Measurements from ENCODE around the gene SPATA25. TPM values are rescaled to one million over a fixed set of nuclear protein-coding genes. Genes with fewer than 3 reads are reported as not detected.

The SPATA25 gene
- total and polyA plus RNA-seq, 7 experiments from 2014 or later, result 1.0 to 3.9 (median 1.2) TPM; not detected in 2

GRCh38 chr20:45918182-45918737 is 30.8 kb upstream of the SPATA25 start:
- Histone ChIP-seq H3K4me1 (ENCODE audit: control insufficient read depth in 2 of 2, insufficient read depth in 2 of 2, low read length in 2 of 2) (no peaks in the 10 kb centered on the region), H3K36me3 (ENCODE audit: control insufficient read depth in 2 of 3, insufficient read depth in 3 of 3, low read length in 3 of 3) (no peaks in the 10 kb centered on the region), H3K9me3 (ENCODE audit: control insufficient read depth in 2 of 3, low read length in 3 of 3) (no peaks in the 10 kb centered on the region), H3K27ac (ENCODE audit: low read depth, low read length) (no peak overlapping the region), H3K27me3 (ENCODE audit: control insufficient read depth in 2 of 2, insufficient read depth in 2 of 2, low read length in 2 of 2) (no peaks in the 10 kb centered on the region), H3K4me3 (ENCODE audit: low read length) (no peak overlapping the region)
- intact Hi-C loops (cut with micrococcal nuclease), result no loop called here
- ATAC-seq, result no peak
- H3K27me3 Mint-ChIP-seq, result peaks cover 17 to 45% (median 21%) of the 10 kb centered on the region in 5 donors
- H3K36me3 Mint-ChIP-seq, result no peaks in the 10 kb centered on the region
- no peak overlapping the region for H3K27ac Mint-ChIP-seq
- no peak for DNase-seq
- H3K4me1 Mint-ChIP-seq, result peaks cover 0 to 6% (median 0%) of the 10 kb centered on the region in 7 donors
- POLR2A ChIA-PET, result interaction anchor here (1.4 kb wide), 1 partner anchor 12 kb away, joined by 5 read pairs; no protein-coding TSS in a partner anchor
- H3K9me3 Mint-ChIP-seq, result no peaks in the 10 kb centered on the region
- CTCF ChIA-PET, result no interaction called here
- no peak overlapping the region for H3K4me3 Mint-ChIP-seq

GRCh38 chr20:45917790-45918141 is 30.3 kb upstream of the SPATA25 start:
- H3K27ac ChIP-seq (ENCODE audit: low read depth, low read length), result no peak overlapping the region
- no peak for DNase-seq
- no peaks in the 10 kb centered on the region for H3K36me3 ChIP-seq (ENCODE audit: control insufficient read depth in 2 of 3, insufficient read depth in 3 of 3, low read length in 3 of 3)
- Mint-ChIP-seq H3K4me3 (no peak overlapping the region), H3K9me3 (no peaks in the 10 kb centered on the region), H3K27me3 (peaks cover 17 to 43% (median 21%) of the 10 kb centered on the region in 5 donors), H3K4me1 (peaks cover 0 to 6% (median 0%) of the 10 kb centered on the region in 7 donors), H3K27ac (no peak overlapping the region), H3K36me3 (no peaks in the 10 kb centered on the region)
- no peaks in the 10 kb centered on the region for H3K4me1 ChIP-seq (ENCODE audit: control insufficient read depth in 2 of 2, insufficient read depth in 2 of 2, low read length in 2 of 2)
- H3K27me3 ChIP-seq (ENCODE audit: control insufficient read depth in 2 of 2, insufficient read depth in 2 of 2, low read length in 2 of 2), result no peaks in the 10 kb centered on the region
- H3K9me3 ChIP-seq (ENCODE audit: control insufficient read depth in 2 of 3, low read length in 3 of 3), result no peaks in the 10 kb centered on the region
- ATAC-seq, result no peak
- intact Hi-C loops (cut with micrococcal nuclease), result no loop called here
- H3K4me3 ChIP-seq (ENCODE audit: low read length), result no peak overlapping the region
- ChIA-PET CTCF (interaction anchor here (0.6 kb wide), 1 partner anchor 100 kb away, joined by 3 read pairs; no protein-coding TSS in a partner anchor), POLR2A (interaction anchor here (1.4 kb wide), 1 partner anchor 12 kb away, joined by 5 read pairs; no protein-coding TSS in a partner anchor)

- ATAC-seq, result no peak
- H3K27me3 Mint-ChIP-seq, result peaks cover 16 to 29% (median 22%) of the 10 kb centered on the region in 5 donors
- Histone ChIP-seq H3K4me3 (ENCODE audit: low read length) (no peak overlapping the region), H3K27me3 (ENCODE audit: control insufficient read depth in 2 of 2, insufficient read depth in 2 of 2, low read length in 2 of 2) (no peaks in the 10 kb centered on the region), H3K4me1 (ENCODE audit: control insufficient read depth in 2 of 2, insufficient read depth in 2 of 2, low read length in 2 of 2) (peaks cover 13 to 17% of the 10 kb centered on the region in 2 donors), H3K36me3 (ENCODE audit: control insufficient read depth in 2 of 3, insufficient read depth in 3 of 3, low read length in 3 of 3) (no peaks in the 10 kb centered on the region), H3K27ac (ENCODE audit: low read depth, low read length) (no peak overlapping the region), H3K9me3 (ENCODE audit: control insufficient read depth in 2 of 3, low read length in 3 of 3) (no peaks in the 10 kb centered on the region)
- H3K27ac Mint-ChIP-seq, result no peak overlapping the region
- POLR2A ChIA-PET, result no interaction called here
- H3K4me1 Mint-ChIP-seq, result peaks cover 0 to 21% (median 16%) of the 10 kb centered on the region in 7 donors
- H3K36me3 Mint-ChIP-seq, result no peaks in the 10 kb centered on the region
- CTCF ChIA-PET, result no interaction called here
- DNase-seq, result no peak
- H3K4me3 Mint-ChIP-seq, result peak overlapping the region in 2 of 10 donors; percentile 37 to 41
- no peaks in the 10 kb centered on the region for H3K9me3 Mint-ChIP-seq
- intact Hi-C loops (cut with micrococcal nuclease), result no loop called here
Observed at GRCh38 chr20:45913116-45913515, 25.7 kb upstream of the SPATA25 start.

GRCh38 chr20:45912344-45912682 is 24.9 kb upstream of the SPATA25 start:
- Mint-ChIP-seq H3K9me3 (no peaks in the 10 kb centered on the region), H3K27ac (no peak overlapping the region), H3K36me3 (no peaks in the 10 kb centered on the region), H3K4me1 (peaks cover 0 to 21% (median 16%) of the 10 kb centered on the region in 7 donors), H3K4me3 (peak overlapping the region in 9 of 10 donors; percentile 51 to 84 (median 66)), H3K27me3 (peaks cover 16 to 25% (median 22%) of the 10 kb centered on the region in 5 donors)
- Histone ChIP-seq H3K9me3 (ENCODE audit: control insufficient read depth in 2 of 3, low read length in 3 of 3) (no peaks in the 10 kb centered on the region), H3K4me1 (ENCODE audit: control insufficient read depth in 2 of 2, insufficient read depth in 2 of 2, low read length in 2 of 2) (peaks cover 13 to 17% of the 10 kb centered on the region in 2 donors), H3K27ac (ENCODE audit: low read depth, low read length) (no peak overlapping the region), H3K4me3 (ENCODE audit: low read length) (no peak overlapping the region), H3K36me3 (ENCODE audit: control insufficient read depth in 2 of 3, insufficient read depth in 3 of 3, low read length in 3 of 3) (no peaks in the 10 kb centered on the region), H3K27me3 (ENCODE audit: control insufficient read depth in 2 of 2, insufficient read depth in 2 of 2, low read length in 2 of 2) (no peaks in the 10 kb centered on the region)
- DNase-seq (no peak), ATAC-seq (no peak)
- ChIA-PET CTCF (no interaction called here), POLR2A (no interaction called here)
- intact Hi-C loops (cut with micrococcal nuclease), result no loop called here

- intact Hi-C loops (cut with micrococcal nuclease), result loop anchor here (1.0 to 2.0 kb wide), 5 partner anchors 22 to 61 kb away; partner anchors contain the start of genes ACOT8 (in 1 of the 2), PCIF1 (in 1 of the 2), ZNF335 (in 1 of the 2) and ZSWIM1 (in 1 of the 2)
- H3K36me3 ChIP-seq (ENCODE audit: control insufficient read depth in 2 of 3, insufficient read depth in 3 of 3, low read length in 3 of 3), result no peaks in the 10 kb centered on the region
- peak within 1 kb of the TSS; percentile 2 for H3K27ac ChIP-seq (ENCODE audit: low read depth, low read length)
- H3K27me3 ChIP-seq (ENCODE audit: control insufficient read depth in 2 of 2, insufficient read depth in 2 of 2, low read length in 2 of 2), result no peaks in the 10 kb centered on the region
- H3K4me3 ChIP-seq (ENCODE audit: low read length), result peak within 1 kb of the TSS; percentile 76
- peak within 1 kb of the TSS in 4 of 9 donors; percentile 25 to 46 (median 41) for H3K27ac Mint-ChIP-seq
- peaks cover 0 to 21% (median 16%) of the 10 kb centered on the region in 7 donors for H3K4me1 Mint-ChIP-seq
- H3K4me3 Mint-ChIP-seq, result peak within 1 kb of the TSS; percentile 59 to 84 (median 80)
- H3K36me3 Mint-ChIP-seq, result no peaks in the 10 kb centered on the region
- peaks cover 15 to 24% (median 18%) of the 10 kb centered on the region in 5 donors for H3K27me3 Mint-ChIP-seq
- H3K9me3 ChIP-seq (ENCODE audit: control insufficient read depth in 2 of 3, low read length in 3 of 3), result no peaks in the 10 kb centered on the region
- H3K4me1 ChIP-seq (ENCODE audit: control insufficient read depth in 2 of 2, insufficient read depth in 2 of 2, low read length in 2 of 2), result peaks cover 13 to 17% of the 10 kb centered on the region in 2 donors
- ATAC-seq (peak; percentile 15), DNase-seq (peak in 7 of 9 donors; percentile 16 to 40 (median 32))
- H3K9me3 Mint-ChIP-seq, result no peaks in the 10 kb centered on the region
- ChIA-PET POLR2A (interaction anchor here (0.6 to 3.2 kb wide), 2 partner anchors 22 kb away, joined by 3 to 18 read pairs; partner anchors contain the start of gene PCIF1), CTCF (no interaction called here)
Observed at GRCh38 chr20:45911486-45912343, 24.3 kb upstream of the SPATA25 start, which contains the start of gene PLTP. PLTP (minus strand) TSS chr20:45912155; CDS start chr20:45911452, 703 bp downstream.

- Mint-ChIP-seq H3K27ac (peak overlapping the region in 5 of 9 donors; percentile 25 to 67 (median 46)), H3K36me3 (no peaks in the 10 kb centered on the region), H3K4me1 (peaks cover 0 to 21% (median 16%) of the 10 kb centered on the region in 7 donors), H3K4me3 (peak overlapping the region; percentile 59 to 84 (median 80)), H3K27me3 (peaks cover 6 to 18% (median 10%) of the 10 kb centered on the region in 5 donors), H3K9me3 (no peaks in the 10 kb centered on the region)
- H3K4me3 ChIP-seq (ENCODE audit: low read length), result peak overlapping the region; percentile 76
- no peaks in the 10 kb centered on the region for H3K27me3 ChIP-seq (ENCODE audit: control insufficient read depth in 2 of 2, insufficient read depth in 2 of 2, low read length in 2 of 2)
- no peaks in the 10 kb centered on the region for H3K36me3 ChIP-seq (ENCODE audit: control insufficient read depth in 2 of 3, insufficient read depth in 3 of 3, low read length in 3 of 3)
- DNase-seq, result peak; percentile 54 to 93 (median 67)
- ChIA-PET CTCF (no interaction called here), POLR2A (interaction anchor here (0.6 to 3.2 kb wide), 2 partner anchors 21 to 23 kb away, joined by 3 to 18 read pairs; partner anchors contain the start of gene PCIF1)
- ATAC-seq, result peak; percentile 93
- intact Hi-C loops (cut with micrococcal nuclease), result loop anchor here (1.0 to 2.0 kb wide), 5 partner anchors 22 to 62 kb away; partner anchors contain the start of genes ACOT8 (in 1 of the 2), PCIF1 (in 1 of the 2), ZNF335 (in 1 of the 2) and ZSWIM1 (in 1 of the 2)
- peak overlapping the region; percentile 2 for H3K27ac ChIP-seq (ENCODE audit: low read depth, low read length)
- H3K4me1 ChIP-seq (ENCODE audit: control insufficient read depth in 2 of 2, insufficient read depth in 2 of 2, low read length in 2 of 2), result peaks cover 13 to 17% of the 10 kb centered on the region in 2 donors
- no peaks in the 10 kb centered on the region for H3K9me3 ChIP-seq (ENCODE audit: control insufficient read depth in 2 of 3, low read length in 3 of 3)
Observed at GRCh38 chr20:45910670-45911485, 23.5 kb upstream of the SPATA25 start.
